Sigmoid colon (tissue), 7 donors: ENCODE measurements around the gene SLC22A5. TPM values are rescaled to one million over a fixed set of nuclear protein-coding genes. Genes with fewer than 3 reads are reported as not detected.
"Not testable (repeated sequence)": the region's sequence is repeated elsewhere in the genome, so short reads cannot be mapped to it uniquely, and the experiment has no call there.

ENCODE experiments used
- DNase-seq: peaks from one replicate; pipeline ENCODE4 v3.0.0-alpha.2; 2019
- H3K27ac ChIP-seq, 4 donors: fragments of 200-600 bp; sonication (generic); one replicate each; pipeline ENCODE4 v1.5.1; 2016 to 2019; ENCODE audit warnings: mild to moderate bottlenecking in 1 of 4
- H3K27me3 ChIP-seq, 3 donors: fragments of 200-600 bp; sonication (generic); one replicate each; pipeline ENCODE4 v1.5.1; 2019; ENCODE audit warnings: mild to moderate bottlenecking in 1 of 3
- H3K36me3 ChIP-seq, 4 donors: fragments of 200-600 bp; sonication (generic); one replicate each; pipeline ENCODE4 v1.5.1; 2016 to 2019
- H3K4me1 ChIP-seq, 4 donors: fragments of 200-600 bp; sonication (generic); one replicate each; pipeline ENCODE4 v1.5.1; 2017 to 2019
- H3K4me3 ChIP-seq, 4 donors: fragments of 200-600 bp; sonication (generic); one replicate each; pipeline ENCODE4 v1.5.1; 2017 to 2019; ENCODE audit warnings: mild to moderate bottlenecking in 2 of 4, moderate library complexity in 1 of 4
- H3K9me3 ChIP-seq, 4 donors: fragments of 200-600 bp in 3 of 4; sonication (generic) in 3 of 4; one replicate each; pipeline versions ENCODE4 v1.5.1 to v1.6.1; 2013 to 2019
- CTCF ChIP-seq, 4 experiments: fragments of 450-650 bp in 3 of 4; fragments of 200-600 bp in 1 of 4; IDR thresholded peaks; one replicate each; pipeline ENCODE4 v1.5.1; 2016 to 2019; ENCODE audit warnings: antibody characterized with exemption in 4 of 4, mild to moderate bottlenecking in 3 of 4, moderate library complexity in 2 of 4
- EP300 ChIP-seq, 4 donors: sonication (generic); formaldehyde crosslinking; IDR thresholded peaks; one replicate each; pipeline ENCODE4 v1.6.1; 2017; ENCODE audit warnings: antibody characterized with exemption in 4 of 4
- POLR2A ChIP-seq, 2 donors: fragments of 450-650 bp; IDR thresholded peaks; one replicate each; pipeline ENCODE4 v1.6.1; 2016; ENCODE audit warnings: antibody characterized with exemption in 2 of 2, mild to moderate bottlenecking in 2 of 2, moderate library complexity in 2 of 2
- POLR2AphosphoS5 ChIP-seq, 4 donors: sonication (generic); formaldehyde crosslinking; IDR thresholded peaks; one replicate each; pipeline ENCODE4 v1.6.1; 2017; ENCODE audit warnings: antibody characterized with exemption in 4 of 4
- WGBS, 2 donors: extraction: QIAGEN DNeasy Blood & Tissue Kit; methylation state at CpG; one replicate each; pipeline ENCODE4 v1.1.7; 2013; 5-methylcytosine and 5-hydroxymethylcytosine counted together
- intact Hi-C: fragments of 100-400 bp; cut with DNase I; formaldehyde crosslinking; loops from one replicate; pipeline ENCODE4 v1.15.1; 2023
- polyA plus RNA-seq, 3 donors: library from polyadenylated mRNA; stranded (reverse); fragments of 200-250 nt; gene quantifications; one replicate each; pipeline ENCODE4 v1.2.3, GENCODE V29; 2013
- total RNA-seq, 4 donors: library from RNA; depleted of rRNA; stranded (reverse); fragments of >200 nt; gene quantifications; one replicate each; pipeline ENCODE4 v1.1.0, GENCODE V29; 2016
- donor health status: healthy with polysubstance abuse.
- donor health status: Bipolar disorder and iron deficiency.
- donor health status: healthy.

SLC22A5 gene
- total and polyA plus RNA-seq, 7 donors, result 3.6 to 11.9 (median 7.2) TPM

- H3K36me3 ChIP-seq, result no peaks in the 10 kb centered on the region
- 0% methylated on average over 90 of the region's 90 CpGs for WGBS, 2 donors
- H3K27me3 ChIP-seq, result no peaks in the 10 kb centered on the region
- peak overlapping the region; percentile 57 to 85 (median 74) for H3K4me3 ChIP-seq
- H3K27ac ChIP-seq, result peak overlapping the region; percentile 95 to 99 (median 97)
- intact Hi-C loops, result loop anchor here (1.0 kb wide), 1 partner anchor 23 kb away; no protein-coding TSS in a partner anchor
- H3K9me3 ChIP-seq, result no peaks in the 10 kb centered on the region
- TF ChIP-seq POLR2A (IDR thresholded peaks at IDR 0.05), result no peak
- peak in 1 of 4 donors; percentile 24 for TF ChIP-seq EP300 (IDR thresholded peaks at IDR 0.05)
- peak in 3 of 4 experiments; percentile 26 to 63 (median 55) for TF ChIP-seq CTCF (IDR thresholded peaks at IDR 0.05)
- peak; percentile 16 to 81 (median 54) for TF ChIP-seq POLR2AphosphoS5 (IDR thresholded peaks at IDR 0.05)
- peak; percentile 94 for DNase-seq
- peaks cover 0 to 71% (median 62%) of the 10 kb centered on the region in 4 donors for H3K4me1 ChIP-seq
These were observed 41.2 kb downstream of the SLC22A5 start for GRCh38 chr5:132410451-132411303.

- DNase-seq, result no peak
- intact Hi-C loops, result loop anchor here (1.0 kb wide), 1 partner anchor 24 kb away; no protein-coding TSS in a partner anchor
- H3K4me1 ChIP-seq, result peaks cover 0 to 78% (median 69%) of the 10 kb centered on the region in 4 donors
- H3K4me3 ChIP-seq, result peak overlapping the region; percentile 57 to 85 (median 74)
- no peaks in the 10 kb centered on the region for H3K27me3 ChIP-seq
- no peaks in the 10 kb centered on the region for H3K9me3 ChIP-seq
- H3K36me3 ChIP-seq, result no peaks in the 10 kb centered on the region
- H3K27ac ChIP-seq, result peak overlapping the region; percentile 95 to 99 (median 97)
- no peak for TF ChIP-seq POLR2A (IDR thresholded peaks at IDR 0.05)
- TF ChIP-seq EP300 (IDR thresholded peaks at IDR 0.05), result no peak
- TF ChIP-seq POLR2AphosphoS5 (IDR thresholded peaks at IDR 0.05), result no peak
- no peak for TF ChIP-seq CTCF (IDR thresholded peaks at IDR 0.05)
- 4 to 6% methylated on average over 9 of the region's 9 CpGs for WGBS, 2 donors
These were observed 41.9 kb downstream of the SLC22A5 start for GRCh38 chr5:132411304-132412013.

GRCh38 chr5:132413567-132413966 is 44.1 kb downstream of the SLC22A5 start:
- Histone ChIP-seq H3K27ac (peak overlapping the region; percentile 95 to 99 (median 97)), H3K4me1 (peaks cover 0 to 91% (median 84%) of the 10 kb centered on the region in 4 donors), H3K9me3 (no peaks in the 10 kb centered on the region), H3K4me3 (no peak overlapping the region), H3K27me3 (no peaks in the 10 kb centered on the region), H3K36me3 (no peaks in the 10 kb centered on the region)
- intact Hi-C loops, result no loop called here
- DNase-seq, result no peak
- TF ChIP-seq POLR2AphosphoS5 (IDR thresholded peaks at IDR 0.05) (no peak), EP300 (IDR thresholded peaks at IDR 0.05) (no peak), POLR2A (IDR thresholded peaks at IDR 0.05) (no peak), CTCF (IDR thresholded peaks at IDR 0.05) (no peak)

- intact Hi-C loops, result no loop called here
- H3K27me3 ChIP-seq, result no peaks in the 10 kb centered on the region
- no peaks in the 10 kb centered on the region for H3K9me3 ChIP-seq
- H3K27ac ChIP-seq, result peak overlapping the region; percentile 71 to 98 (median 96)
- H3K4me1 ChIP-seq, result peaks cover 0 to 91% (median 84%) of the 10 kb centered on the region in 4 donors
- no peak overlapping the region for H3K4me3 ChIP-seq
- peak; percentile 37 for DNase-seq
- TF ChIP-seq POLR2AphosphoS5 (IDR thresholded peaks at IDR 0.05), result peak in 3 of 4 donors; percentile 19 to 66 (median 26)
- TF ChIP-seq CTCF (IDR thresholded peaks at IDR 0.05), result no peak
- peak in 2 of 4 donors; percentile 22 to 47 for TF ChIP-seq EP300 (IDR thresholded peaks at IDR 0.05)
- no peaks in the 10 kb centered on the region for H3K36me3 ChIP-seq
- WGBS, 2 donors, result 6 to 28% methylated on average over 5 of the region's 5 CpGs
These were observed 45.3 kb downstream of the SLC22A5 start for GRCh38 chr5:132414634-132415378.

DNA sequence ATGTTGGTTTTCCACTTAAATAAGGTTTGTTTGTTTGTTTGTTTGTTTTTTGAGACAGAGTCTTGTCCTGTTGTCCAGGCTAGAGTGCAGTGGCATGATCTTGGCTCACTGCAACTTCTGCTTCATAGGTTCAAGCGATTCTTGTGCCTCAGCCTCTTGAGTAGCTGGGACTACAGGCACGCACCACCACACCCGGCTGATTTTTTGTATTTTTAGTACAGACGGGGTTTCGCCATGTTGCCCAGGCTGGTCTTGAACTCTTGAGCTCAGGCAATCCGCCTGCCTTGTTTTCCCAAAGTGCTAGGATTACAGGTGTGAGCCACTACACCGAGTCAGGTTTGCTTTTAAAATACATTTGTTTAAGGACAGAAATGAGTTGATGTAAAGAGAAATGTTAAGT is 46.0 kb downstream of the SLC22A5 start:
- peak; percentile 43 for DNase-seq
- intact Hi-C loops, H3K9me3 ChIP-seq, H3K4me3 ChIP-seq, H3K27me3 ChIP-seq, H3K36me3 ChIP-seq: not testable (repeated sequence)
- Histone ChIP-seq H3K27ac (peak overlapping the region; percentile 71 to 98 (median 96)), H3K4me1 (peaks cover 0 to 92% (median 88%) of the 10 kb centered on the region in 4 donors)
- WGBS, 2 donors, result 80 to 88% methylated on average over 7 of the region's 7 CpGs
